ENCODE results near the gene STARD13.

The STARD13 gene

GRCh38 chr13:33285420-33286124 is at the start of gene STARD13:
STARD13 (minus strand) TSS chr13:33285755; CDS start chr13:33285638, 117 bp downstream.
- Histone ChIP-seq H3K4me1 (0 out of 2 replicates have a peak, but pooled peaks cover 3% of the 10 kb centered on the region), H3K9me3 (no peaks in the 10 kb centered on the region), H3K36me3 (replicated peaks) (no peaks in the 10 kb centered on the region), H3K27me3 (ENCODE audit: low read depth) (no peaks in the 10 kb centered on the region), H3K4me3 (peak within 1 kb of the TSS; percentile 9)
- in situ Hi-C loops (cut with MboI; ENCODE audit: low sequenced_read_pairs): no loop called here
- peak; percentile 22 to 74 for DNase-seq (ENCODE audit: low spot score in 2 of 2)

DNA sequence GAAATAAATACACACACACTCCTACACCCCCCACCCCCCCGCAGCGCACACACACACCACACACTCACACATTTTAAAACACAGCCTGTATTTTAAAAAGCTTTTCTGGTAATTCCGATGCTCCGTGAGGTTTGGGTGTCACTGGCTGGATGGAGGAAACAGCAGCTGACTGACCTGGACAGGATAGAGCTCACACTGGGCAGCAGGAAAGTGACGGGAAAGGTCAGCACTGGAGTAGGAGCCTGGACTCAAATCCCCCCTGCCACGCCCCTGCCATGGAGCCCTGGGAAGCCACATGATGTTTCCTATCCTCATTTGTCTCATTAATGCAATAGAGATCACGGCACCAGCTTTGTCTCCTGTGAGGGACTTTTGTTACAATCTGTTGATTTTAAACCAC is 49.3 kb upstream of the STARD13 start:
- DNase-seq (ENCODE audit: low spot score in 2 of 2): no peak
- Histone ChIP-seq H3K36me3 (replicated peaks) (no peaks in the 10 kb centered on the region), H3K4me3 (no peak overlapping the region), H3K9me3 (no peaks in the 10 kb centered on the region), H3K4me1 (no peaks in the 10 kb centered on the region), H3K27me3 (ENCODE audit: low read depth) (no peaks in the 10 kb centered on the region)
- in situ Hi-C loops (cut with MboI; ENCODE audit: low sequenced_read_pairs): no loop called here

DNA sequence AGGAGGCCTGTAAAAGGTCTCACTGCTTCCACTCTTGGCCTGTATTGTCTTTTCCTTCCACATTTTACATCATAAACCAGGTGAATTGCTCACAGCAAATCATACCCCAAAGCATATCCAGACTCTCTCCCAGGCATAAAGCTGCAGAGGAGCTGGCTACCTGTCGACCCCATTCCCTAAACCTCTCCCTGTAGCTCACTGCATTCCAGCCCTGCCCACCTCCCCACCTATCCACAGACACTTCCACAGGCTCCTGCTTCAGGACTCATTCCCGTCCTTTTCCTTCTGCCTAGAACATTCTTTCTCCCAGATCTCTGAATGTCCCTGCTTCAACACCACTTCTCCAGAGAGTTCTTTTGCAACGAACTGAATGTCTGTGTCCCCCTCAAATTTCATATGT is 46.4 kb upstream of the STARD13 start:
- H3K27me3 ChIP-seq (ENCODE audit: low read depth): no peaks in the 10 kb centered on the region
- in situ Hi-C loops (cut with MboI; ENCODE audit: low sequenced_read_pairs): no loop called here
- no peak overlapping the region for H3K4me3 ChIP-seq
- H3K4me1 ChIP-seq: peaks cover 9% of the 10 kb centered on the region
- H3K36me3 ChIP-seq (replicated peaks): no peaks in the 10 kb centered on the region
- no peaks in the 10 kb centered on the region for H3K9me3 ChIP-seq
- DNase-seq (ENCODE audit: low spot score in 2 of 2): no peak

GRCh38 chr13:33330483-33330882 is 44.9 kb upstream of the STARD13 start:
- no peaks in the 10 kb centered on the region for H3K27me3 ChIP-seq (ENCODE audit: low read depth)
- no peaks in the 10 kb centered on the region for H3K36me3 ChIP-seq (replicated peaks)
- H3K9me3 ChIP-seq: no peaks in the 10 kb centered on the region
- in situ Hi-C loops (cut with MboI; ENCODE audit: low sequenced_read_pairs): no loop called here
- no peak for DNase-seq (ENCODE audit: low spot score in 2 of 2)
- H3K4me1 ChIP-seq: peaks cover 9% of the 10 kb centered on the region
- H3K4me3 ChIP-seq: no peak overlapping the region

DNA sequence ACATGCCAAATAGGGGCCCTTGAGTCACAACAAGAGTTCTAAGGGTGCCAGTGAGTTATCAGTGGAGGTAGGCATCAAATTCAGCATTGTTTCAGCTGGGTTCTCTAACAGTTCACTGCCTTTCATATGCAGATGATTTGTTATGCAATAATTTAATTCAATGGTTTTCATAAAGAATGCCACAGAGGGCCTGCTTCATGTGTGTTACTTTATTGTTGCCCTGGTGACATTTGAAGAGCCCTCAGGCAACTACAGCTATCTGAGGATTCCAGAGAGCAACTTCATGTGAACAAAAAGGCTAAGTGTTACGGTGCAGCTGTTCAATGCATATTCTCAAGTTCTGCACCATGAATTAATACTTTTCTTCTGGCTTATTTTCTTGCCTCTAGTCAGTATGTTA is 43.1 kb upstream of the STARD13 start:
- peak; percentile 78 to 94 for DNase-seq (ENCODE audit: low spot score in 2 of 2)
- Histone ChIP-seq H3K27me3 (ENCODE audit: low read depth) (no peaks in the 10 kb centered on the region), H3K4me1 (peaks cover 9% of the 10 kb centered on the region), H3K9me3 (no peaks in the 10 kb centered on the region), H3K36me3 (replicated peaks) (no peaks in the 10 kb centered on the region), H3K4me3 (no peak overlapping the region)
- in situ Hi-C loops (cut with MboI; ENCODE audit: low sequenced_read_pairs): no loop called here

GRCh38 chr13:33326723-33327122 is 41.2 kb upstream of the STARD13 start:
- Histone ChIP-seq H3K4me1 (peaks cover 9% of the 10 kb centered on the region), H3K9me3 (no peaks in the 10 kb centered on the region), H3K4me3 (no peak overlapping the region), H3K27me3 (ENCODE audit: low read depth) (no peaks in the 10 kb centered on the region), H3K36me3 (replicated peaks) (no peaks in the 10 kb centered on the region)
- DNase-seq (ENCODE audit: low spot score in 2 of 2): no peak
- in situ Hi-C loops (cut with MboI; ENCODE audit: low sequenced_read_pairs): no loop called here

- Histone ChIP-seq H3K9me3 (no peaks in the 10 kb centered on the region), H3K36me3 (replicated peaks) (no peaks in the 10 kb centered on the region), H3K4me1 (peaks cover 9% of the 10 kb centered on the region), H3K27me3 (ENCODE audit: low read depth) (no peaks in the 10 kb centered on the region), H3K4me3 (no peak overlapping the region)
- in situ Hi-C loops (cut with MboI; ENCODE audit: low sequenced_read_pairs): no loop called here
- DNase-seq (ENCODE audit: low spot score in 2 of 2): no peak
Measured at GRCh38 chr13:33326246-33326645, 40.7 kb upstream of the STARD13 start.

GRCh38 chr13:33323801-33324510 is 38.4 kb upstream of the STARD13 start:
- Histone ChIP-seq H3K9me3 (no peaks in the 10 kb centered on the region), H3K36me3 (replicated peaks) (no peaks in the 10 kb centered on the region), H3K27me3 (ENCODE audit: low read depth) (no peaks in the 10 kb centered on the region), H3K4me1 (peaks cover 9% of the 10 kb centered on the region), H3K4me3 (no peak overlapping the region)
- in situ Hi-C loops (cut with MboI; ENCODE audit: low sequenced_read_pairs): no loop called here
- no peak for DNase-seq (ENCODE audit: low spot score in 2 of 2)

DNA sequence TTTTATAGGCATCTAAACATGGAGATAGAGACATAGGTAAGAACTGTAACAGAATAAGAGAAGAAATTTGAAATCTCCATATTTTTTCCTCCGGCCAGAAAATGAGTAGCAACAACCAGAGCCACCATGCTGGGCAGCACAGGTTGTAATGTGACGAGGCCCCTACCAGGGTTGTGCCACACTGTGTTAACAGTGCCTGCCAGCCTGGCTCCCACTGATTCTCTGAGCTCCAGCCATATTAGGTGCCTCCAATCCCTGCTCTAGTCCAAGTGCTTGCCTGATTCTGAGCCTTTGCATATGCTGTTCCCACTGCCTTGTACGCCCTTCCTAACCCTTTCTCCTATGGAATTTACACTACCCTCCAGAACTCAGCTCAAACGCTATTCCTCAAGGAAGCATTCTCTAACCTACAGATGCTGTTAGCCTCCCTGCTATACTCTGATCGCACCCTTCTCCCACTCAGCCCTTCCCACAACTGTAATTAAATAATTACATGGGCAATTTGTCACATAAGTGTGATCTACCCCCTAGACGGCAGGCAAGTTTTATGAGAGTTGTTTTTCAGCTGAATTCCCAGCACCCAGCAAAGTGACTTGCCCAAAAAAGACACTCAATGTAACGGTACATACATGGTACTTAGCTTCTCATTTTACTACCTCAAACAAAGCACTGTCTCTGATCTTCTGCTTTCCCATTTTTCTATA is 37.6 kb upstream of the STARD13 start:
- in situ Hi-C loops (cut with MboI; ENCODE audit: low sequenced_read_pairs): no loop called here
- Histone ChIP-seq H3K36me3 (replicated peaks) (no peaks in the 10 kb centered on the region), H3K4me3 (no peak overlapping the region), H3K4me1 (peaks cover 5% of the 10 kb centered on the region; the same call in 1 of the 2 replicates), H3K27me3 (ENCODE audit: low read depth) (no peaks in the 10 kb centered on the region), H3K9me3 (no peaks in the 10 kb centered on the region)
- DNase-seq (ENCODE audit: low spot score in 2 of 2): no peak

DNA sequence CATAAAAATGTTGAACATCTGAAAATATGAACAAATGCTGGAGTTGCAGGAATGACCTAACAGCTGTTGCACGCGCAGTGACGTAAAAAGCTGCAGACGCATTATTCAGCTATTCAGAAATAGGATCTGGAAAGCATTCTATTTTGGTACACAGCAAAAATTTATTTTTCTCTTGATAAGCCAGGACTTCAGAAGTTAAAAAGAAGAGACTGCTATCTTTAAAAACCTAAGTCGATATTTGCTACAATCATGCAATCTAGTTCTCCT is 36.9 kb upstream of the STARD13 start:
- Histone ChIP-seq H3K27me3 (ENCODE audit: low read depth) (no peaks in the 10 kb centered on the region), H3K9me3 (no peaks in the 10 kb centered on the region), H3K4me3 (no peak overlapping the region), H3K36me3 (replicated peaks) (no peaks in the 10 kb centered on the region), H3K4me1 (peaks cover 5% of the 10 kb centered on the region; the same call in 1 of the 2 replicates)
- no peak for DNase-seq (ENCODE audit: low spot score in 2 of 2)
- in situ Hi-C loops (cut with MboI; ENCODE audit: low sequenced_read_pairs): no loop called here

GRCh38 chr13:33321686-33322542 is 36.4 kb upstream of the STARD13 start:
- in situ Hi-C loops (cut with MboI; ENCODE audit: low sequenced_read_pairs): no loop called here
- Histone ChIP-seq H3K9me3 (no peaks in the 10 kb centered on the region), H3K36me3 (replicated peaks) (no peaks in the 10 kb centered on the region), H3K27me3 (ENCODE audit: low read depth) (no peaks in the 10 kb centered on the region), H3K4me3 (no peak overlapping the region), H3K4me1 (peaks cover 5% of the 10 kb centered on the region; the same call in 1 of the 2 replicates)
- no peak for DNase-seq (ENCODE audit: low spot score in 2 of 2)

GRCh38 chr13:33319859-33320258 is 34.3 kb upstream of the STARD13 start:
- no peaks in the 10 kb centered on the region for H3K27me3 ChIP-seq (ENCODE audit: low read depth)
- no peak overlapping the region for H3K4me3 ChIP-seq
- H3K4me1 ChIP-seq: peaks cover 5% of the 10 kb centered on the region; the same call in 1 of the 2 replicates
- H3K36me3 ChIP-seq (replicated peaks): no peaks in the 10 kb centered on the region
- H3K9me3 ChIP-seq: no peaks in the 10 kb centered on the region
- in situ Hi-C loops (cut with MboI; ENCODE audit: low sequenced_read_pairs): no loop called here
- DNase-seq (ENCODE audit: low spot score in 2 of 2): no peak

DNA sequence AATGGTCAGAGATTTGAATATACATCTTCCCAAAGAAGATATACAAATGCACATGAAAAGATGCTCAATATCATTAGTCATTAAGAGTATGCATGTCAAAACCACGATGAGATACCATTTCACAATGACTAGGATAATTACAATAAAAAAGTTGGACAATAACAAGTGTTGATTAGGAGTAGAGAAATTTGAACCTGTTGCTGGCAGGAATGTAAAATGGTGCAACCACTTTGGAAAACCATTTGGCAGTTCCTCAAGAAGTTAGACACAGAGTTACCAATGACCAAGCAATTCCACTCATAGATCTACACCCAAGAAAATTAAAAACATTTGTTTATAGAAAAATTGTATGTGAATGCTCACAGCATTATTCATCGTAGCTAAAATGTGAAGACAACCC is 33.2 kb upstream of the STARD13 start:
- H3K36me3 ChIP-seq (replicated peaks): no peaks in the 10 kb centered on the region
- in situ Hi-C loops (cut with MboI; ENCODE audit: low sequenced_read_pairs): no loop called here
- no peak overlapping the region for H3K4me3 ChIP-seq
- no peaks in the 10 kb centered on the region for H3K27me3 ChIP-seq (ENCODE audit: low read depth)
- peaks cover 5% of the 10 kb centered on the region; the same call in 1 of the 2 replicates for H3K4me1 ChIP-seq
- DNase-seq (ENCODE audit: low spot score in 2 of 2): no peak
- no peaks in the 10 kb centered on the region for H3K9me3 ChIP-seq
